Measurements from ENCODE around the gene CALCOCO1. TPM values are rescaled to one million over a fixed set of nuclear protein-coding genes. Genes with fewer than 3 reads are reported as not detected.

The CALCOCO1 gene
- total and polyA plus RNA-seq, 4 donors: 65.5 to 223 (median 75.9) TPM

- TF ChIP-seq, protein P1, sequence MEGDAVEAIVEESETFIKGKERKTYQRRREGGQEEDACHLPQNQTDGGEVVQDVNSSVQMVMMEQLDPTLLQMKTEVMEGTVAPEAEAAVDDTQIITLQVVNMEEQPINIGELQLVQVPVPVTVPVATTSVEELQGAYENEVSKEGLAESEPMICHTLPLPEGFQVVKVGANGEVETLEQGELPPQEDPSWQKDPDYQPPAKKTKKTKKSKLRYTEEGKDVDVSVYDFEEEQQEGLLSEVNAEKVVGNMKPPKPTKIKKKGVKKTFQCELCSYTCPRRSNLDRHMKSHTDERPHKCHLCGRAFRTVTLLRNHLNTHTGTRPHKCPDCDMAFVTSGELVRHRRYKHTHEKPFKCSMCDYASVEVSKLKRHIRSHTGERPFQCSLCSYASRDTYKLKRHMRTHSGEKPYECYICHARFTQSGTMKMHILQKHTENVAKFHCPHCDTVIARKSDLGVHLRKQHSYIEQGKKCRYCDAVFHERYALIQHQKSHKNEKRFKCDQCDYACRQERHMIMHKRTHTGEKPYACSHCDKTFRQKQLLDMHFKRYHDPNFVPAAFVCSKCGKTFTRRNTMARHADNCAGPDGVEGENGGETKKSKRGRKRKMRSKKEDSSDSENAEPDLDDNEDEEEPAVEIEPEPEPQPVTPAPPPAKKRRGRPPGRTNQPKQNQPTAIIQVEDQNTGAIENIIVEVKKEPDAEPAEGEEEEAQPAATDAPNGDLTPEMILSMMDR (IDR thresholded peaks at IDR 0.05; ENCODE audit: control extremely low read depth, extremely low read depth): no peak
- Histone ChIP-seq H3K27ac (ENCODE audit: low read depth in 1 of 2, low read length in 1 of 2) (no peak overlapping the region), H3K9me3 (ENCODE audit: control insufficient read depth in 4 of 4, insufficient read depth in 3 of 4, low read length in 3 of 4) (no peaks in the 10 kb centered on the region), H3K27me3 (ENCODE audit: control insufficient read depth in 3 of 3, insufficient read depth in 3 of 3, low read length in 2 of 3) (peaks cover 0 to 7% (median 7%) of the 10 kb centered on the region in 3 donors), H3K9ac (ENCODE audit: insufficient read depth in 1 of 2, low read length in 2 of 2) (no peak overlapping the region), H3K36me3 (ENCODE audit: control insufficient read depth in 4 of 4, insufficient read depth in 4 of 4, low read length in 4 of 4) (peaks cover 25 to 32% (median 30%) of the 10 kb centered on the region in 4 donors), H3K4me1 (ENCODE audit: control insufficient read depth in 5 of 5, insufficient read depth in 5 of 5, low read length in 5 of 5) (no peaks in the 10 kb centered on the region), H3K4me3 (no peak overlapping the region)
- DNase-seq: no peak
- no peak for ATAC-seq (ENCODE audit: insufficient read depth, low FRiP score)
- 52 to 77% methylated on average over 6 of the region's 6 CpGs for WGBS, 2 donors
Observed at GRCh38 chr12:53710091-53710490, 17.2 kb downstream of the CALCOCO1 start.

DNA sequence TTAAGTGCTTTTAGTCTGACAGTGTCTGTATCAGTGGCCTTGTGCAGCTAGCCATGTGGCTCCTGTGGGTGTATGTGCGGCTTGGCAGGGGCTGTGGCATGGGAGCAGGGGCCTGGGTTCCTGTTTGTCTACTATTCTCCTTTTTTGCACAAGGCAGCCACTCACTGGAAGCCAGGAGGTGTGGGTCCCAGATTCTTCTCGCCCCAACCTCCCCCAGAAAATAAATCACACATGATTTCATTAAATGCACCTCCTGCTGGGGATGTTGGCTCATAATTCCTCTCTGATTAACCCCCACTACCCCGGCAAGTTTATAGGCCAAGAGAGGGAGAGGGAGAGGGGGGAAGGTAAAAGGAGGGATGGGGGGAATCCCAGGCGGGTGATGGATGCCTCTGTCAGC lies 17.6 kb downstream of the CALCOCO1 start:
- Histone ChIP-seq H3K27me3 (ENCODE audit: control insufficient read depth in 3 of 3, insufficient read depth in 3 of 3, low read length in 2 of 3) (peaks cover 0 to 7% (median 7%) of the 10 kb centered on the region in 3 donors), H3K4me1 (ENCODE audit: control insufficient read depth in 5 of 5, insufficient read depth in 5 of 5, low read length in 5 of 5) (no peaks in the 10 kb centered on the region), H3K27ac (ENCODE audit: low read depth in 1 of 2, low read length in 1 of 2) (no peak overlapping the region), H3K9ac (ENCODE audit: insufficient read depth in 1 of 2, low read length in 2 of 2) (no peak overlapping the region), H3K36me3 (ENCODE audit: control insufficient read depth in 4 of 4, insufficient read depth in 4 of 4, low read length in 4 of 4) (peaks cover 21 to 28% (median 26%) of the 10 kb centered on the region in 4 donors), H3K9me3 (ENCODE audit: control insufficient read depth in 4 of 4, insufficient read depth in 3 of 4, low read length in 3 of 4) (no peaks in the 10 kb centered on the region), H3K4me3 (no peak overlapping the region)
- DNase-seq: no peak
- TF ChIP-seq, protein P1 (IDR thresholded peaks at IDR 0.05; ENCODE audit: control extremely low read depth, extremely low read depth): no peak
- WGBS, 2 donors: 48 to 64% methylated on average over 4 of the region's 4 CpGs
- no peak for ATAC-seq (ENCODE audit: insufficient read depth, low FRiP score)

DNA sequence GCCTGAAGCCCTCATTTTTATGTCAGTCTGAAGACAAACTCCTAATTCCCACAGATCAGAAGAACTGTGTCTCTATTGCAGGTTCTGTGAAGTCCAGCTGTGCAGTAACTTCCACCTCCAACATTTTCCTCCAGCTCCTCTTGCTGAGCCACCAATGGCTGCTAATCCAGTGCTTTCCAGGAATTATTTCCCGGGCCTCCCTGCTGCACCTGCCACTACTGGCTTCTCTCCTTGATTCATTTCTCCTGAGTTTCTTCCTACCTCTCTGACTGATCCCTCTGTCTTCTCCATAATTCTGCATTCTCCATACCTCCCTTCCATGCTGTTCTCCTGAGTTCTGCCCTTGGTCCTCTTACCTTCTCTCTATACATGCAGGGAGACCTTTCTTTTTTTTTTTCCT lies 21.2 kb downstream of the CALCOCO1 start:
- Histone ChIP-seq H3K36me3 (ENCODE audit: control insufficient read depth in 4 of 4, insufficient read depth in 4 of 4, low read length in 4 of 4) (no peaks in the 10 kb centered on the region), H3K4me1 (ENCODE audit: control insufficient read depth in 5 of 5, insufficient read depth in 5 of 5, low read length in 5 of 5) (peaks cover 0 to 3% (median 0%) of the 10 kb centered on the region in 5 donors), H3K9me3 (ENCODE audit: control insufficient read depth in 4 of 4, insufficient read depth in 3 of 4, low read length in 3 of 4) (no peaks in the 10 kb centered on the region), H3K4me3 (no peak overlapping the region), H3K27me3 (ENCODE audit: control insufficient read depth in 3 of 3, insufficient read depth in 3 of 3, low read length in 2 of 3) (peaks cover 0 to 20% (median 15%) of the 10 kb centered on the region in 3 donors), H3K9ac (ENCODE audit: insufficient read depth in 1 of 2, low read length in 2 of 2) (no peak overlapping the region), H3K27ac (ENCODE audit: low read depth in 1 of 2, low read length in 1 of 2) (no peak overlapping the region)
- DNase-seq (no peak), ATAC-seq (ENCODE audit: insufficient read depth, low FRiP score) (no peak)
- 61 to 89% methylated on average over 1 of the region's 1 CpG for WGBS, 2 donors
- TF ChIP-seq, protein P1 (IDR thresholded peaks at IDR 0.05; ENCODE audit: control extremely low read depth, extremely low read depth): no peak

DNA sequence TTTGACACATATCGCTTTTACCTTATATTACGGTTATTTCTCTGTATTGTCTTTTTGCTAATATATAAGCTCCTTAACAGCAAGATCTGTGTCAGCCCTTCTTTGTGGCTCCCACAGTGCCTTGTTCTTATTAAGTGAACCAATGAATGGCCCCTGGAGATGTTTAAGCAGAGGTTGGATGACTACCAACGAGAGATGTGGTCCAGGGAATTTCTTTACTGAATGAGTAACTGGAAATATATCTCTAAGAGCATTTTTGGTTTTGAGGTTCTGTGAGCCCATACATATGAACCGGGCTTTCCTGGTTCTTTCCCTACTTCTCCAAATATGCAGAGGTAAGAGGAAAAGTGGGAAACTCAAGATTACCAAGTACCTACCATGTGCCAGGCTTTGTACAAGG lies 23.5 kb downstream of the CALCOCO1 start:
- DNase-seq (no peak), ATAC-seq (ENCODE audit: insufficient read depth, low FRiP score) (no peak)
- Histone ChIP-seq H3K9me3 (ENCODE audit: control insufficient read depth in 4 of 4, insufficient read depth in 3 of 4, low read length in 3 of 4) (no peaks in the 10 kb centered on the region), H3K27ac (ENCODE audit: low read depth in 1 of 2, low read length in 1 of 2) (no peak overlapping the region), H3K36me3 (ENCODE audit: control insufficient read depth in 4 of 4, insufficient read depth in 4 of 4, low read length in 4 of 4) (no peaks in the 10 kb centered on the region), H3K27me3 (ENCODE audit: control insufficient read depth in 3 of 3, insufficient read depth in 3 of 3, low read length in 2 of 3) (peaks cover 3 to 35% (median 33%) of the 10 kb centered on the region in 3 donors), H3K9ac (ENCODE audit: insufficient read depth in 1 of 2, low read length in 2 of 2) (no peak overlapping the region), H3K4me1 (ENCODE audit: control insufficient read depth in 5 of 5, insufficient read depth in 5 of 5, low read length in 5 of 5) (peaks cover 0 to 3% (median 0%) of the 10 kb centered on the region in 5 donors), H3K4me3 (no peak overlapping the region)
- TF ChIP-seq, protein P1 (IDR thresholded peaks at IDR 0.05; ENCODE audit: control extremely low read depth, extremely low read depth): no peak
- WGBS, 2 donors: 75 to 79% methylated on average over 4 of the region's 4 CpGs
